NCI-H446 treated with DMSO at 0.1 percent for 48 hours (cell line): Measurements from ENCODE around the gene RING1.
A peak's percentile ranks its signal among the peaks of the same experiment; 100 is the strongest.

Experiments used
- DNase-seq: peaks from one replicate; lab custom pipeline; 2025; lab: John Stamatoyannopoulos, UW

Gene RING1

DNA sequence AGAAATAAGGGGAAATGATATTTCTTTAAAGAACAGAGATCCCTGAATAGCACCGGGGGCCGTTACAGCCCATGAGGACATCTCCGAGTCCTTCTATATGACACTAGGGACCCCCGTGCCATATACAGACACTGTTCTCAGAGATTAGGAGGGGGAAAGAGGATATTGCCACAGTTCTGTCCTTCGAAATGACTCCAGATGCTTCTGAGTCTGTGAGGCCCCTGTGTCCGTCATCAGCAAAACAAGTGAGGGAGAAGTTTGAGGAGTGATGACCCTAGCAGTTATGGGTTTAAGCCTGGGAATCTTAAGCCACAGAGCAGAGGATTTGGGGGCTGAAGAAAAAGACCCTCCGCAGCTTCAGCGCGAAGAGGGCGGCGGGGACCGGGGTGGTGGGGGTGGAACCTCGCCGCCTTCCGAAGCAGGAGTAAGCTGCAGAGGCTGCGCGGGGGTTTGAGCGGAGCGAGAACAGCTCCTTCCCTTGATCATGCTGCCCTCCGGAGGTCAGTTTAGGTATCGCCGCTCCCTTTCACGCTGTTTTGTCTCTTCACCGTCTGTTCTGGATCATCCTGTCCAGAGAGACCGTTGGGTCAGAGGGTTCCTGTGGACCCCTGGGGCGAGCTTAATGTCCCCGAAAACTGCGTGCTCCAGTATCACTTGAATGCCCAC lies 39.8 kb downstream of the RING1 start:
- DNase-seq: peak; percentile 57

DNA sequence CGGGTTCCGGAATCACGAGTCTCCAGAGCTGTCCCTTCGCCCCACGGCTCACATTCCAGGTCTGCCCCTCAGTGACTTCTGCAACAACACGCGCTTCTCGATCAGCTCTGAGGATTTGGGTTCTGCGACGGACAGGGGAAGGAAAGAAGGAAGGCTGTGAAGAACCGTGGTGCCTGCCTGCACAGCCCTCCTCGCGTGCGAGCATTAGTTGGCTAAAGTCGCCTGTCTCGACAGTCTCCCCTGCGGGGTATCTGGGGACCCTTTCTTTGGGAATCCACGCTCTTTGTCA lies 40.3 kb downstream of the RING1 start:
- DNase-seq: peak; percentile 39

DNA sequence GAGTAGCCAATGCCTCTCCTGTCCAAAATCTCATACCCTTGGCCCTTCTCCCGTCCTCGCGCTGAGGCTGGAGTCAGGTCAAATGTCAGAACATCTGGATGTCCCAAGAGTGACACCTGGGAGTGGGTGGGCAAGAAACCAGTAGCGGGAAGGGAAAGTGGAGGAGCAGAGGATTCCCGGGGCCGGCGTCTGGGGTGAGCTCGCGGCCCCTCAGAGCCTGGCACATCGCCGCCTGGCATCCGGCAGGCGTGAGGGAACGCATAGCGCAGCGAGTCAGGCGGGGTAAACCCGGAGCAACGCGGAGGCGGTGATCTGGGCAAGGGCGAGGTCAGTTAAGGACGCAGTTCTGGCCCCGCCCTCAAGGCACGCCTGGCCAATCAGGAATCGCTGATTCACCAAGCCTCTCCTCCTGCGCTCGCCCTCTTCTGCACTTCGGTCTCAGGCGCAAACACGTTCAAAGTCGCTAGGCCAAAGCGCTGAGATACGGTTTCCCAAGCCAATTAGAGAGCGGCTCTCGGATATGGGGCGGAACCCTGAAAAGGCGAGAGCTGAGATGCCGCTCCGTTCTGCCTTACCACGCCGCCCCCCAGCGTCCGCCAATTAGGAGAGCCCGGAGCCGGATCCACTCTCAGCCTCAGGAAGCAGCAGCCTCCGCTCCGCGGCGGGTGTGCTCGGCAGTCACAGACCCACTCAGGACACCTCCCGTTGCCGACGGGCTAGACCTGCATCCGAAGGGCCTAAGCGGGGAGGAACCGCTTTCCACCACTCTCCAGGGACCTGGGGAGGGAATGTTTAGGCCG lies 40.8 kb downstream of the RING1 start:
- peak; percentile 99 for DNase-seq

DNA sequence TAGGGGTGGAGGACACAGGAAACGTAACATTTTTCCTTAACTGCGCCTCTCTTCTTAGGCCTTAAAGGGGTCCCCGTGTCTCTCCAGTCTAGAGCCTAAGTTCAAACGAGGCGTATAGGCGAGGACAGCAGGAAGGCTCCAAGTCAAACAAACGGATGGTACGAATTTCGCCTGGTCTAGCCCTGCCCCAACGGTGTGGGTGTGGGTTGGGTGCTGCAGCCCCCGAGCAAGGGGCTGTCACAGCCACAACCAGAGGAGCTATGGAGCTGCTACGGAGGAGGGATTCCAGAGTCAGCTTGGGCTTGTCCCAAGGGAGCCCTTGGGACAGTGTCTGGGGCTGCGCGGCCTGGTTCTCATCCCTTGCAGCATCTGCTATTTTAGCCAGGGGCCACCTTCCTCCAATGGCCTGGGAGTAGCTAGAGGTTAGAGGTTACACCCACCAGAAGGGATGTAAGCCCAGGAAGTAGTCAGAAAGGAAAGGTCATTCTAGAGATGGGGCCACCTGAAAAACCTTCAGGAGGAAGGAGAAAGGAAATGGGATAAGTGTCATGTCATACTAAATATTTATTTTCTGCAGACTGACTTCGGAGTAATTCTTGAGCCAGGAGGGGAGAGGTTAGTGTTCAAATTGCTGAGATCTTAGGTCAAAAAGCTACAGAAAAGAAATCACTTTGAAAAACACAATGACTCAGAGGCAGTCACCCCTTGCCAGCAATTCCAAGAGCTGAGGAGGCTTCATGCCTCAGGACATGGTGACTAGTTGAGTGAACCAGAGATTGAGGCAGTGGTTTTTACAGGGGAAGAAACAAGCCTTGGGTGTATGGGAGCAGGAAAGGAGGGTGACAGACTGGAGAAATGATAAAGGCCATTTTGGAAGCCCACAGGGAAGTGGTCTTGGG lies 41.7 kb downstream of the RING1 start:
- no peak for DNase-seq

DNA sequence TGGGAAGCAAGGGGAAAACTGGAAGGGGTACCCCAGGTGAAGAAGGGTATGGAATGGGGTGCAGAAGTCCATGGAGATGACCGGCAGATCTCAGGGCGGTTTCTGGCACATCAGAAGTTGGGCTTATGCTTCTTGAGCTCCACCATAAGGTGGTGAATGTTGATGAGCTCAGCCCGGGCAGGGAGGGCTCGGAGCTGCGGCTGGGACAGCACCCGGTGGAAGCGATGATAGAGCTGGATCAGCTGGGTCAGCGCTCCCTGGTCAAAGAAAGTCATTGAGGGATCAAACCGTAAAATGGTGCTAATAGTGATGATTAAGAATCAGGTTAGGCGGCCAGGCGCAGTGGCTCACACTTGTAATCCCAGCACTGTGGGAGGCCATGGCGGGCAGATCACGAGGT lies 42.4 kb downstream of the RING1 start:
- DNase-seq: no peak

DNA sequence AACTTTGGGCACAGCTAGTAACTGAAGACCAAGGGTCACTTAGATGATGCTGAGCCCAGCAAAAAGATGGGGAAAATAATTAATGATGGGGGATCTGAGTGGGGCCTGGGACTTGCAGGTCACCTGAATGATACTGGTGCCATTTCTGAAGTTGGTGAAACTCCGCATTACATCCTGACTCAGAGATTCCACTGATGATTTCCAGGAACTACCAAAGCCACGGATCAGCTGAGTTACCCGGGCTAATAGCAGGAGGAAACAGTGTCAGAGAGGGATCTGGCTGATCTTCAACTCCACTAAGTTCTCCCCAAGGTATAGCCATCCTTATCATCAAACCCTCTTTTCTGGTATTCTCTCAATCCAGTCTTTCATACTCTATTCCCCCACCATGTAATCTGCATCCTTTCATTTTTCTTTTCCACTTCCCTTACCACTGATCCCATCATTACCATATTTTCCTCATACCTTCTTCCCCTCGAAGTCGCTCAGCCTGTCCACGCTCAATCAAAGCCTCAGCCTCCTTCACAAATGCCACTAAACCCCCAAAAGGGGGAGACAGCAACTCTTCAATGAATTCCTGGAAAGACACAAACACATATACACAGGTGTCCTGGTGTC lies 43.2 kb downstream of the RING1 start:
- no peak for DNase-seq

DNA sequence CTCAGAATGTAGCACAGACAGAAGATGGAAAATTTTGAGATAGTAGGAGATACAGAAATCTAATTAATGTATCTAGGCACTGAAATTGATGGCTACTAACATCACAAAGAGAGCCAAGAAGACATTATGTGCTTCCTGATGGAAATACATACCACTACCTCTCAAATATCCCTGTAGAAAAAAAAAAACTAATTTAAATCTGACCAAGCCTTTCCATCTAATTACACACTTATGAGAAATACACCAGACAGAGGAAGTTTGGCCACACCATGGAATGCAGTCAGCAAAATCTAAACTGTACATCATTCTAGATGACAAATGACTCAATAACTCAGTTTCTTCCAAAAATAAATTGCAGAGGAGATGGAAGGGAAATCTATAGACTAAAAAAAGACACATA lies 44.5 kb downstream of the RING1 start:
- no peak for DNase-seq

DNA sequence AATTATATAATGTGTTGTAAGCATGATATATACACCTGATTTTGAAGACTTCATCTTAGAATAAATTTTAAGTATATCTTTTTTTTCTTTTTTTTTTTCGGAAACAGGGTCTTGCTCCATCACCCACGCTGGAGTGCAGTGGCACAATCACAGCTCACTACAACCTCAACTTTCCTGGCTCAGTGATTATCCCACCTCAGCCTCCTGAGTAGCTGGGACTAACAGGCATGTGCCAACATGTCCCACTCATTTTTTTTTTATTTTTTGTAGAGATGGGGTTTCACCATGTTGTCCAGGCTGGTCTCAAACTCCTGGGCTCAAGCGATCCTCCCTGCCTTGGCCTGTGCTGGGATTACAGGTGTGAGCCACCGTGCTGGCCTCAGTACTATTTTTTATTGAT lies 46.3 kb downstream of the RING1 start:
- DNase-seq: no peak

DNA sequence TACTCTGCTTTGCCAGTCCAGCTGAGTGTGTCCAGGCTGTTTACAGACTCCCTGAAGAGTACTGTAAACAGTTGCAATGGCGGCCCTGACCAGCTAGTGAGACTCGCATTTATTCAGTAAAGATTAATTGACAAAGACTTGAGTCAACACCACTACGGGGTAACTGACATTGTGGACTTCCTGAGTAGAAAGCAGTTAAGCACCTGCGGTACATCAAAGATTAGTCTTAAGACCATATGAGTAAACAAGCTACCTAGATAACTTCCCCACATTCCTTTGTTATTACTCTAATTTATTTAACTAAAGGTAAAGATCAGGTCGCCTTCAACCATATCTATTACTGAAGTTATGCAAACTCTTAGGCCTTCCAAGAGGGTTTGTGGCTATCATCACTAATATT lies 50.7 kb downstream of the RING1 start:
- no peak for DNase-seq
